GM21619 (cell line): ENCODE measurements around the gene ANKRD6.
"Not testable (repeated sequence)": the region's sequence is repeated elsewhere in the genome, so short reads cannot be mapped to it uniquely, and the experiment has no call there.

Experiments
- ATAC-seq: cut with Tn5 transposase; IDR thresholded peaks from one replicate; pipeline ENCODE4 v1.9.1; 2021; ENCODE audit not compliant: unreplicated experiment

Gene ANKRD6

GRCh38 chr6:89641581-89641980, 208.6 kb downstream of the ANKRD6 start:
- not testable (repeated sequence) for ATAC-seq

DNA sequence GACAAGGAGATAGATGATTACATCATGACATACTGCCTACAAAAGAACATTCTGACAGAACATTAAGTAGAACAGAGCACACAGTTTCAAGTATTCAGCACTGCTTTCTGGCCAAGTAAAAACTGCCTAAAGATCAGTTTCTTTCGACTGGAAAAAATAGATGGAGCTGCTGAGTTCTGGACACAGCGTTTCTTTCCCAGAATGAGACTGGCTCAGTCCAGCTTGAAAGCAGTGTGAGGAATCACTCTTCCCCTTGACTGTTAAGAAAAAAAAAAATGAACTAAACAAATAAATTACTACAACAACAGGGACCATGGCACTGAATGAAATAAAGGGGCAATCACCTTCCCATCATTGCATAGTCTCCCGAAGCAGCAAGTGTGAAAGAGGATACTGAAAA, 210.0 kb downstream of the ANKRD6 start:
- ATAC-seq: no peak

DNA sequence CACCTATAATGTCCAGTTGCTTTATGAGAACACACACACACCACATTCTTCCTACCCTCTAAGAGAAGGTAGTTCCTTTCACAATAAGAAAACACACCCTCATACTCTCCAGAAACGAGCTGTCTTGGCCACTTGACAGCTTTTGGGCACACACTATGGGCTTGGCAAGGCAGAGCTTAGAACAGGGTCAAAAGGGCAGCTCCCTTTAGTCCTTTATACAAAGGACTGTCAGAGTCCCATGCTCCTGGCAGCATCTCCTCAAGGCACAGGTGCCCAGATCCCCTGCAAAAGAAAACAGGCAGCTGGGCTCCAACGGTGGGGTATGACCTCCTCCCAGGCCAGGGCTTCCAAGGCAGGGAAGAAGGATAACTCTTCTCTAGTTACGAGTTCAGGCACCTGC, 210.5 kb downstream of the ANKRD6 start:
- ATAC-seq: no peak

GRCh38 chr6:89644864-89645263, 211.9 kb downstream of the ANKRD6 start:
- no peak for ATAC-seq

GRCh38 chr6:89649682-89650081, 216.7 kb downstream of the ANKRD6 start:
- ATAC-seq: no peak

GRCh38 chr6:89650579-89650978, 217.6 kb downstream of the ANKRD6 start:
- no peak for ATAC-seq

GRCh38 chr6:89655122-89655521, 222.2 kb downstream of the ANKRD6 start:
- ATAC-seq: no peak

- ATAC-seq: no peak
Measured at GRCh38 chr6:89657445-89658158, 224.7 kb downstream of the ANKRD6 start.

DNA sequence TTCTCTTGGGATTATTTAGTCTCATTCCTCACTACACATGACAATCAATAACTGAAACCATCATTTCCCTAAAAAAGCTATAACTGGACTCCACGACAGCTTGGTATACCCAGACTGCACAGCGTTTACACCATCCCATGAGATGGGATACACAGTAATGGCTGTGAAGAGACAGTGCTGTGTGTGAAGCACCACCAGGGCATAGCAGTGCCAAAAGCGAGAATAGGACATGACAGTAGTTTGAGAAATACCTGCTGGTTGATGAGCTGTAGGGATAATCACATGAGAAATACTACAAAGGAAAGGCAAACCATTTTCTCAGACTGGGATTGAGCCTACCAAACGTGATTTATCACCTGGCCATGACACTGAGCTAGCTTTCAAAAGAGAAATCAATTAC, 228.0 kb downstream of the ANKRD6 start:
- no peak for ATAC-seq

- ATAC-seq: no peak
Measured at GRCh38 chr6:89661559-89661958, 228.6 kb downstream of the ANKRD6 start.

- no peak for ATAC-seq
Measured at GRCh38 chr6:89662659-89663223, 229.8 kb downstream of the ANKRD6 start.

DNA sequence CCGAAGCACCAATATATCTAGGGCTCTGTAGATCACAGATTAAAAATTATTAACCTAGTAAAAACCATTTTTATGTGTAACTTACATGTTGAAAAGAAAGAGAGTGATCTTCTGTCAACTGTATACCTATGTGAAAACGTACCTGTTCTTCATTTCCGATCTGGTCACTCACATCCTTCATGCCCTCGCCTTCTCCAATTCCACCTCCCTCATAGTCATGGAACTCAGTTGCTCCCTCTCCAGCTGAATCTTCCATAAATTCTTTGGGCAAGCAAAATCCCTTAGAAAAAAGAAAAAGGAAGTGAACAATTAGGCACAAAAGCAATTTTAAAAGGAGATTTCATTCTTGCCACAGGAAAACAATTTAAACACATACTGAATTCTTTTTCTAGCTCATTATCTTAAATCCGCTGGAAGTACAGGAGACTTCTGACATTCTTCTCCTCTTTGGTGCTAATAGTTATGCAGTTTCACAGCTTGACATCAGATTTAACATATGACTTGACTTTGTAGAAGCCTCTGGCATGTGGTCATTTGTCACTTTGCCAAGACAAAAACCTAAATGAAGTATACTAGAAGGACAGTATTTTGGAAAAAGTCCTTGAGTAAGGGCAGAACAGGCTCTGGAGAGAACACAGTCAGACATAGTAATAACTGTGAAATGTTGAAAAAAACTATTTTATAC, 235.1 kb downstream of the ANKRD6 start:
- no peak for ATAC-seq

- no peak for ATAC-seq
Measured at GRCh38 chr6:89669002-89669401, 236.1 kb downstream of the ANKRD6 start.

GRCh38 chr6:89670935-89671565, 238.1 kb downstream of the ANKRD6 start:
- no peak for ATAC-seq

DNA sequence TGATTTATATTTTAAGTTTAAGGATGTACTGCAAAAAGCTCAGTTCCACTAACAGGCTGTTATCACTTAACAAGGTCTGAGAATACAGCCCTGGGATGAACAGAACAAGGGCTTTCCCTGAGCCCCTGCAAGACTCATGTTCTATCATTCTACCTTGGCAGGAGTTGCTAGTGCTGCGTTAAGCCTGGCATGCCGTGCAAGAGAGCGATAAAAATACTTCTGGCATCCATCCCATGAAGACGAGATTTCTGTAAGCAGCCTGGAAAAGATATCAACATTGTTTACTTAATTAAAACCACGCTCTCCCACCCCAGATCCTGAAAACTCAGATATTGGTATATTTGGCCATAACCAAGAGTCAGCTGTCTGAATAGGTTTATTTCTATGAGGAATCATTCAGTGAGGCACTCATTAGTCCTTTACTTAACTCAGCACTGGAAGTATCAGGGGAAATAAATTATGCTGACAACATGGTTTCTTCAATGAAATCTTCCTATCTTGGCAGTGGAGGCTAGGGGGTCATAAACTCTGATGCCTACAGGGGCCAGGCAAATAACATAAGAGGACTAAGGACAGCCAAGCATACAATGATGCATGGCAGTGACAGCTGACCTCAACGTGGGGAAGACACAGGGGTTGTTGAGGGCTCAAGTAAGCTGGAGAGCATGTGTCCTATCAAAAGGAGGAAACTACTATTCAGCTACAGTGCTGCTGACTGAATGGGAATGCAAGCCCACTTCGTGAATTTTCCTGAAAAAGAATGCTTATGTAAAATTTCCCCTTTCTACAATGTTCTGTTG, 243.2 kb downstream of the ANKRD6 start:
- ATAC-seq: no peak

DNA sequence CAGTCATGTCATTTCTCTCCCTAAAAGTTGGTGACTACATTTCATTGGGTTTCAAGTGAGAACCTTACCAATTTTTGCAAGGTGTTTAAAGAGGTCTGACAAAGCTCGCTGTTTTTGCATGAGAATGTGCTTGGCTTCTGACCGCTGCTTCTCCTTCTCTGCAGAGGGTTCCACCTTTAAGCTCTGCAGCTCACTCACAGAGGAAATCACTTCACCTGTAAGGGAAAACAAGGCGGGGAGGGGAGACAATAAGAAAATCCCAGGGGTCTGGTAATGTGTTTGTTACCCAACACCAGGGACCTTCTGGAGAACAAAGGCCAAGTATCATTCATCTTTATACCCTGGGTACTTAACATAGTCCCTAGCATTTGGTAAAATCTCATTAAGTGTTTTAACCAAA, 245.6 kb downstream of the ANKRD6 start:
- no peak for ATAC-seq

- no peak for ATAC-seq
Measured at GRCh38 chr6:89679215-89680120, 246.5 kb downstream of the ANKRD6 start.

DNA sequence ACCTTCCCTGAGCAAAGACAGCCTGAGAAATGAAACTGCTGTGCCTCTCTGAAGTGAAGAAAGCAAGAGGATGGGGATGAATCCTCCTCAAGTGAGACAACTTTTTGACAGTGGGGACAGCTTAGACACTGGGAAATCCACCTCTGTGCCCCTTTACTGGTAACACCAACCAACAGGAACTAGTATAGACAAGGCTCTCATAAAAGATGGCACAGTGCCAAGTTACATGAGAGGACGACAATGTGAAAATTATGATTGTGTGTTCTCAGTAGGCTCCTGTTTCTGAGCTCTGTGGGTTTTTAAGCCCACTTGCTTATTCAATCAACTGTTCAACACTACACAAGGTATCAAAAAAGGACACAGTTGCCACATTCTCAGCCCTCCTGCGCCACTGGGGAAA, 247.2 kb downstream of the ANKRD6 start:
- no peak for ATAC-seq

DNA sequence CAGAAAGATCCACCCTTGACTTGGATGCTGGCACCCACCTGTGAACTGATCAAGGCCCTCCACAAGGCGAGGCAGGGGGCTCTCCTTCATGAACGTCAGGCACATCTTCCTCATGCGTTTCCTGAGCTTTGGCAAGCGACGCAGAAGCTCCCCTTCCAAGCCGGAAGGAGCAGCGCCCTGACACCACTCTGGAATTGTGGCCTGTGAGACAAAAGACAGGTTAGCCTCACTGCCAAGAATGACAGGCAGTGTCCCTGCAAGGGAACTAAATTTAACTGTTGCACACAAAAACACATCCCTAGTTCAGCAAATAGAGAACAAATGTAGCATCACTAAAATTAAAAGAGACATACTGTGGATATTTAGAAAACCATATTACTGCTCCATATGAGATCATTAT, 247.6 kb downstream of the ANKRD6 start:
- ATAC-seq: no peak

DNA sequence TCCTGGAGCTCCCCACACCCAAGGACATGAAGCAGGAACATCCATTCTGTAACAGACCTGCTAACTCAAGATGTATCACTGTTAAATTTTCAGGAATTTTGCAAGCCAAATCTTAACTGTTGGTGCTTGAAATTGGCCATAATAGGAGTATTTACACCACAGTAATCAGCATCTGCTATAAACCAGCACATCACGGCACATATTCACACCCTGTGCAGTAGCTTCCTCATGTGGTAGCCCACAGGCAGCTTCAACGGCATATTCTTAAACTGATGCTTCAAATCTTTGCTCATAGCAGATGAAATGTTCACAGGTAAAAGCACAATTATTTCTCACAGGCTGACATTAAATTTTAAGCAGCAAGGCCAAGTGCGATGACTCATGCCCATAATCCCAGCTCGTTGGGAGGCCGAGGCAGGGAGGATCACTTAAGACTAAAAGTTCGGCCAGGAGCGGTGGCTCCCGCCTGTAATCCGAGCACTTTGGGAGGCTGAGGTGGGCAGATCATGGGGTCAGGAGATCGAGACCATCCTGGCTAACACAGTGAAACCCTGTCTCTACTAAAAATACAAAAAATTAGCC, 249.1 kb downstream of the ANKRD6 start:
- no peak for ATAC-seq
